ENCODE measurements around the gene MYH1. TPM values are rescaled to one million over a fixed set of nuclear protein-coding genes. Genes with fewer than 3 reads are reported as not detected.

Gene MYH1
- total and polyA plus RNA-seq, 3 donors from 2014 or later: 0.47 to 3.0 (median 0.93) TPM

GRCh38 chr17:10532026-10532425 is 13.7 kb upstream of the MYH1 start:
- 92 to 96% methylated on average over 1 of the region's 1 CpG for WGBS, 2 donors
- TF ChIP-seq CTCF (IDR thresholded peaks at IDR 0.05) (no peak), POLR2A (IDR thresholded peaks at IDR 0.05) (no peak)
- H3K4me1 ChIP-seq: no peaks in the 10 kb centered on the region
- intact Hi-C loops (cut with DNase I; ENCODE audit: low total_unique reads): no loop called here
- H3K4me3 ChIP-seq: no peak overlapping the region
- H3K27ac ChIP-seq: no peak overlapping the region
- no peak for DNase-seq
- no peaks in the 10 kb centered on the region for H3K27me3 ChIP-seq
- no peaks in the 10 kb centered on the region for H3K36me3 ChIP-seq (ENCODE audit: low read depth, missing control alignments)
- H3K9me3 ChIP-seq: no peaks in the 10 kb centered on the region

- no peaks in the 10 kb centered on the region for H3K9me3 ChIP-seq
- H3K36me3 ChIP-seq (ENCODE audit: low read depth, missing control alignments): no peaks in the 10 kb centered on the region
- intact Hi-C loops (cut with DNase I; ENCODE audit: low total_unique reads): no loop called here
- H3K27ac ChIP-seq: no peak overlapping the region
- peak; percentile 28 for DNase-seq
- no peaks in the 10 kb centered on the region for H3K27me3 ChIP-seq
- WGBS, 2 donors: 66 to 71% methylated on average over 6 of the region's 6 CpGs
- H3K4me1 ChIP-seq: no peaks in the 10 kb centered on the region
- no peak for TF ChIP-seq POLR2A (IDR thresholded peaks at IDR 0.05)
- TF ChIP-seq CTCF (IDR thresholded peaks at IDR 0.05): no peak
- no peak overlapping the region for H3K4me3 ChIP-seq
Measured at GRCh38 chr17:10527419-10527818, 9.1 kb upstream of the MYH1 start.

- TF ChIP-seq POLR2A (IDR thresholded peaks at IDR 0.05): no peak
- TF ChIP-seq CTCF (IDR thresholded peaks at IDR 0.05): no peak
- WGBS, 2 donors: 46 to 53% methylated on average over 11 of the region's 11 CpGs
- intact Hi-C loops (cut with DNase I; ENCODE audit: low total_unique reads): no loop called here
Measured at GRCh38 chr17:10526517-10526916, 8.2 kb upstream of the MYH1 start.

GRCh38 chr17:10523064-10523463 is 4.7 kb upstream of the MYH1 start:
- H3K9me3 ChIP-seq: no peaks in the 10 kb centered on the region
- H3K4me3 ChIP-seq: no peak overlapping the region
- no peaks in the 10 kb centered on the region for H3K27me3 ChIP-seq
- H3K27ac ChIP-seq: no peak overlapping the region
- TF ChIP-seq POLR2A (IDR thresholded peaks at IDR 0.05) (no peak), CTCF (IDR thresholded peaks at IDR 0.05) (no peak)
- intact Hi-C loops (cut with DNase I; ENCODE audit: low total_unique reads): no loop called here
- no peaks in the 10 kb centered on the region for H3K36me3 ChIP-seq (ENCODE audit: low read depth, missing control alignments)
- no peak for DNase-seq
- H3K4me1 ChIP-seq: no peaks in the 10 kb centered on the region
- WGBS, 2 donors: 94 to 95% methylated on average over 7 of the region's 7 CpGs

More at GRCh38 chr17:10526517-10526916, 8.2 kb upstream of the MYH1 start:
- Histone ChIP-seq H3K9me3 (no peaks in the 10 kb centered on the region), H3K27me3 (no peaks in the 10 kb centered on the region), H3K36me3 (ENCODE audit: low read depth, missing control alignments) (no peaks in the 10 kb centered on the region), H3K4me3 (no peak overlapping the region), H3K27ac (no peak overlapping the region), H3K4me1 (no peaks in the 10 kb centered on the region)
- DNase-seq: peak; percentile 20

- Histone ChIP-seq H3K4me1 (no peaks in the 10 kb centered on the region), H3K27me3 (no peaks in the 10 kb centered on the region), H3K27ac (no peak overlapping the region), H3K9me3 (no peaks in the 10 kb centered on the region), H3K36me3 (ENCODE audit: low read depth, missing control alignments) (no peaks in the 10 kb centered on the region), H3K4me3 (no peak overlapping the region)
- no peak for TF ChIP-seq CTCF (IDR thresholded peaks at IDR 0.05)
- TF ChIP-seq POLR2A (IDR thresholded peaks at IDR 0.05): no peak
- intact Hi-C loops (cut with DNase I; ENCODE audit: low total_unique reads): no loop called here
- DNase-seq: no peak
Measured at GRCh38 chr17:10521949-10522348, 3.6 kb upstream of the MYH1 start.

All from testis (tissue), 3 donors.